GM12892 (cell line): ENCODE results near the gene LY6G5C.

Experiments used
- POLR2A ChIP-seq: IDR thresholded peaks from 2 replicates; pipeline ENCODE4 v1.6.1; 2011; ENCODE audit warnings: low read depth, low read length, control low read depth
- POLR2AphosphoS5 ChIP-seq: IDR thresholded peaks from 2 replicates; pipeline ENCODE4 v1.6.1; 2011; ENCODE audit warnings: low read depth, low read length, control low read depth

DNA sequence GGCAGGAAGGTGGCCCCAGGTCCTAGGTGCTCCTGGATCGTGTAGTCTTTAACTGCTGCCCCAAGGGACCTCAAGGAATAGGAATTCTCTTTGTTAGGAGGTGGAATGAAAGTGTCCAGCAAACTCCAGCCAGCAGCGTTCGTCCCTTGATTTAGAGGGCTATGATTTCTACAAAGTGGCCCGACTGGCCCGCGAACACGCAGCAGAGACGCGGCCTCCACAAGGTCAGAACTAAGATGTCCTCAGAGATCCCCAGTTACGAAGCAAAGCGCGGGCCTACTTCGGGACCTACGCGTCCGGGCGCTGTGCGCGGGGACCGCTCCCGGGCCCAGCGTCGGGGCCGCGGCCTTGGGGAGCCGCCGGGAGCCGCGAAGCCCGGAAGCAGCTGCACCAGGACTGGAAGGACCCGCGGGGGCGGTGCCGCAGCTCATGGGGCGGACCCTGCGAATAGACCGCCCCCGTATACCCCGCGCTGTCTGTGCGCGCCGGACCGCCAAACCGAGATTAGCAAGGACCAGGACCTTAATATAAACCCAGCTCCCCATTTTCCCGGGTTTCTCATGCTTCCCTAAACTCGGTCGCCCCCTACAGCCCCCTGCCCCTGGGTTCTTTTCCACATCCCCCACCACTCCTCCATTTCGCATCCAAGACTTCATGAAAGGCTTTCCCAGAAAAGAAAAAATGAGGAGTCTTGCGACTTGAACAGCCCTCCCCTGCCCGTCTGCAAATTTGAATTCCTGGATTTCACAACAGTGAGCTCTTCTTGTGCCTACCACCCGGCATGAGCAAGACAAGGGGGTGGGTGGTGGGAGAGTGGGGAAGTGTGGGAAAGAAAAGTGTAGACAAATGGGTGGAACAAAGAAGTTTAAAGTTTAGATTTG lies 20.2 kb downstream of the LY6G5C start, which contains the start of gene C6orf47:
- TF ChIP-seq POLR2AphosphoS5 (peak; percentile 69; the same call in 1 of the 2 replicates), POLR2A (peak; percentile 88)
